GM13976 (cell line): ENCODE results near the gene GBX2.

Experiments used
- DNase-seq: peaks from one replicate; pipeline ENCODE4 v3.0.0; 2012; ENCODE audit warnings: low spot score
- in situ Hi-C: fragments of 300-500 bp; cut with MboI; formaldehyde crosslinking; loops from one replicate; pipeline ENCODE4 v1.12.0; 2022; ENCODE audit warnings: low sequenced_read_pairs, mixed read lengths, inconsistent platforms; ENCODE audit not compliant: unreplicated experiment
- TF ChIP-seq, protein P1 (sequence below): IDR thresholded peaks from 2 replicates; pipeline ENCODE4 v1.5.1; 2012; ENCODE audit warnings: borderline replicate concordance, mild to moderate bottlenecking; ENCODE audit not compliant: insufficient read depth; ENCODE audit errors: extremely low read depth, missing control alignments, control extremely low read depth

GBX2 gene

GRCh38 chr2:236193026-236193425 is 24.8 kb upstream of the GBX2 start:
- DNase-seq = no peak
- TF ChIP-seq, protein P1, sequence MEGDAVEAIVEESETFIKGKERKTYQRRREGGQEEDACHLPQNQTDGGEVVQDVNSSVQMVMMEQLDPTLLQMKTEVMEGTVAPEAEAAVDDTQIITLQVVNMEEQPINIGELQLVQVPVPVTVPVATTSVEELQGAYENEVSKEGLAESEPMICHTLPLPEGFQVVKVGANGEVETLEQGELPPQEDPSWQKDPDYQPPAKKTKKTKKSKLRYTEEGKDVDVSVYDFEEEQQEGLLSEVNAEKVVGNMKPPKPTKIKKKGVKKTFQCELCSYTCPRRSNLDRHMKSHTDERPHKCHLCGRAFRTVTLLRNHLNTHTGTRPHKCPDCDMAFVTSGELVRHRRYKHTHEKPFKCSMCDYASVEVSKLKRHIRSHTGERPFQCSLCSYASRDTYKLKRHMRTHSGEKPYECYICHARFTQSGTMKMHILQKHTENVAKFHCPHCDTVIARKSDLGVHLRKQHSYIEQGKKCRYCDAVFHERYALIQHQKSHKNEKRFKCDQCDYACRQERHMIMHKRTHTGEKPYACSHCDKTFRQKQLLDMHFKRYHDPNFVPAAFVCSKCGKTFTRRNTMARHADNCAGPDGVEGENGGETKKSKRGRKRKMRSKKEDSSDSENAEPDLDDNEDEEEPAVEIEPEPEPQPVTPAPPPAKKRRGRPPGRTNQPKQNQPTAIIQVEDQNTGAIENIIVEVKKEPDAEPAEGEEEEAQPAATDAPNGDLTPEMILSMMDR = no peak
- in situ Hi-C loops = no loop called here

GRCh38 chr2:236190674-236191073 is 22.5 kb upstream of the GBX2 start:
- in situ Hi-C loops = no loop called here
- no peak for DNase-seq
- TF ChIP-seq, protein P1 = no peak

DNA sequence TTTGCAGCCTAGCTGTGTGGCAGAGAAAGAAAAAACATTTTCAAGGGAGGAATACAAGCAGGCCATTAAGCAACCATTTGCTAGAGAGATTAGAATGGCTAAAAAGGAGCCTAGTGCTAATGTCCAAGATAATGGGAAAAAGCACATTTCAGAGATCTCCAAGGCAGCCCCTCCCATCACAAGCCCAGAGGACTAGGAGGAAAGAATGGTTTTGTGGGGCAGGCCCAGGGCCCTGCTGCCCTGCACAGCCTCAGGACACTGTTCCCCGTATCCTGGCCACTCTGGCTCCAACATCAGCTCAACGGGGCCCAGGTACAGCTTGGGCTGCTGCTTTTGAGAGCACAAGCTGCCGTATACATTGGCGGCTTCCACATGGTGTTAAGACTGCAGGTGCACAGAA is 16.5 kb upstream of the GBX2 start:
- TF ChIP-seq, protein P1 = no peak
- DNase-seq = no peak
- in situ Hi-C loops = no loop called here

DNA sequence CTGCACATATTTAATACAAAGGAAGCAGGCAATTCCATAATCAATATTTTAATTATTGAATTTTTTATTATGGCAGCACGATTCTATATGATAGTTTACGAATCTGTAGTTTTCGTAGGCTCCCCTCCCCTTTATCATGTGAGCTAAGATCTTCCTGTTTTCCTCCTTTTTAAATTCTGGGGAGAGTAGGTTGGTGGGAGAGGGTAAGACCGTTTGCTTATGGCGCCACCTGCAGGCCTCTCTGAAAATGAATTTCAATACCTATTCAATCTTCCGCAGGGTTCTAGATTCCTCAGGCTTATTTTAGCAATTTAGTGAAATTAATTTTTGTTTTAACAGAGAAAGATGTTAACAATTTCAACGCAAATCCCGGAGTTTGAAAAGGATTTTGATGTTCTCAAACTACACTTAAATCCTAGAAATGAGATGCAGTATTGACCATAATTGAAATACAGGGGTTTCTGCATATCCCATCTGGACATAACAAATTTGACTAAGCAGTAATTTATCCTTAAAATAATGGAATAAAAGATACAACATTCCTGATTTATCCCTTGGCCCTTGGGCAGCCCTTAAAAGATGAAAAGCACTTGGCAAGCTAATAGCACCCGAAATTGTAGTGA is 12.8 kb upstream of the GBX2 start:
- in situ Hi-C loops = no loop called here

GRCh38 chr2:236180076-236180816 is 12.1 kb upstream of the GBX2 start:
- in situ Hi-C loops = no loop called here
- TF ChIP-seq, protein P1 = no peak

More for the DNA sequence above, 12.8 kb upstream of the GBX2 start:
- TF ChIP-seq, protein P1 = peak; percentile 54
- peak; percentile 71 for DNase-seq

DNA sequence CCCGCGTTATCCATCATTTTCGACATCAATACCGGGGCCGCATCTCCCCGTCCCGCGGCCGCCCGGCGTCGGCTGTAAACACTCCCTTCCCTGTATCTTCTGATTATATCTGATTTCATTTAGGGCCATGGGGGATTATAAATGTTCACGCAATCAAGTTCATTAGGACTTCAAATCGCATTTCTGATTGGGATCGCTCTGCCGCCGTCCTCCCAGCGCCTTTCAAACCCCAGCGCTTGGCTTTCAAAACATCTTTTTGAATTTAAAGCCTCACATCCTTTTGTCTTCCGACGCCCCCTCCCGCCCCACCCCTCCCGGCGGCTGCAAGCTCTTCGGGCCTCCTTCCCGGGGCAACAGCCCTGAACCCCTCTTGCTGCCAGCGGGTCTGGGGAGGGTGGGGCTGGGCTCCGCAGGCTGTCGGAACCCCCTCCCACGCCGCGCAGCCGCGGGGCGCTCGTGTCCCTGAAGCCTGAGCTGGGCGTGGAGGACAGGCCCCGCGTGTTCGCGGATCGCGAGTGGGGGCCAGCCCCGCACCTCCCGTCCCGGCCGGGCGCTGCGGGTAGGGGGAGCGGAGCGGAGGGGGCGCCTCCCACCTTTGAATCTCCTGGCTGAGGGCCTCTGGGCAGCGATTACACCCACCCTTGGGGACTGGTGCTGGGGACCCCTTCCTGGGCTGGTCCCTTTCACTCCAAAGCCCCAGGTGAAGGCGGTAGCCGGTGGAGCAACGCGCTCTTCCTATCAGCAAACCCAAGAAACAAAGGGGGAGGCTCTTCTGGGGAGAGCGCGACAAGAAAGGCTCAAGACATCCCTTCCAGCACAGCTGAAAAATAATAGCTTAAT is 11.3 kb upstream of the GBX2 start:
- in situ Hi-C loops = loop anchor here (10.0 kb wide), 1 partner anchor 395 kb away; no protein-coding TSS in a partner anchor

More at GRCh38 chr2:236180076-236180816, 12.1 kb upstream of the GBX2 start:
- DNase-seq = no peak

More for the DNA sequence above, 11.3 kb upstream of the GBX2 start:
- TF ChIP-seq, protein P1 = no peak
- no peak for DNase-seq
